ENCODE results near the gene SBF1.
A peak's percentile ranks its signal among the peaks of the same experiment; 100 is the strongest.

Gene SBF1

DNA sequence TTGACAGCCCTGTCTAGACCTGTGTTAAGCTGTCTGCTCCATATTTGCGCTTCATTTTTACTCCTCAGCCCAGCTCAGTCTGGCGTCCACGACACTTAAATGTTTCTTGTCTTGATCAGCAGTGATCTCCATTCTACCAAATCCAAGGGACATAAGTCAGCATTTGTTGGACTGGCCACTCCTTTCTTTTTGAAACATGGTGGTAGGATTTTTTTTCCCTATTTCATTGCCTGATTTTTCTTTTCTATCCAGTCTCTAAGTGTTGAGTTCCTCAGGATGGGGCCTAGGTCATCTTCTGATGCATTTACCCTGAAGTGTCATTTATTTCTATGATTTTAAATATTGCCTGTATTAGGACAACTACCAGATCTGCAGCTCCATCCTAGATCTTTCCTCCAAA lies 34.1 kb upstream of the SBF1 start:
- Histone ChIP-seq H3K27ac (peak overlapping the region; percentile 90; the same call in 1 of the 2 replicates), H3K36me3 (ENCODE audit: insufficient read depth, low read length) (peaks cover 21% of the 10 kb centered on the region; the same call in 1 of the 2 replicates), H3K9ac (ENCODE audit: insufficient read length) (peak overlapping the region; percentile 93), H3K9me3 (ENCODE audit: low read depth, low read length) (no peaks in the 10 kb centered on the region), H3K4me3 (peak overlapping the region; percentile 94)
- DNase-seq (ENCODE audit: low read depth, low spot score): no peak
- TF ChIP-seq POLR2AphosphoS5 (IDR thresholded peaks at IDR 0.05; ENCODE audit: borderline replicate concordance, low read depth, low read length) (no peak), EZH2 (IDR thresholded peaks at IDR 0.05) (no peak), FOXP2 (optimal IDR thresholded peaks at IDR 0.05; ENCODE audit: control extremely low read depth, extremely low read length, insufficient read depth) (no peak)

DNA sequence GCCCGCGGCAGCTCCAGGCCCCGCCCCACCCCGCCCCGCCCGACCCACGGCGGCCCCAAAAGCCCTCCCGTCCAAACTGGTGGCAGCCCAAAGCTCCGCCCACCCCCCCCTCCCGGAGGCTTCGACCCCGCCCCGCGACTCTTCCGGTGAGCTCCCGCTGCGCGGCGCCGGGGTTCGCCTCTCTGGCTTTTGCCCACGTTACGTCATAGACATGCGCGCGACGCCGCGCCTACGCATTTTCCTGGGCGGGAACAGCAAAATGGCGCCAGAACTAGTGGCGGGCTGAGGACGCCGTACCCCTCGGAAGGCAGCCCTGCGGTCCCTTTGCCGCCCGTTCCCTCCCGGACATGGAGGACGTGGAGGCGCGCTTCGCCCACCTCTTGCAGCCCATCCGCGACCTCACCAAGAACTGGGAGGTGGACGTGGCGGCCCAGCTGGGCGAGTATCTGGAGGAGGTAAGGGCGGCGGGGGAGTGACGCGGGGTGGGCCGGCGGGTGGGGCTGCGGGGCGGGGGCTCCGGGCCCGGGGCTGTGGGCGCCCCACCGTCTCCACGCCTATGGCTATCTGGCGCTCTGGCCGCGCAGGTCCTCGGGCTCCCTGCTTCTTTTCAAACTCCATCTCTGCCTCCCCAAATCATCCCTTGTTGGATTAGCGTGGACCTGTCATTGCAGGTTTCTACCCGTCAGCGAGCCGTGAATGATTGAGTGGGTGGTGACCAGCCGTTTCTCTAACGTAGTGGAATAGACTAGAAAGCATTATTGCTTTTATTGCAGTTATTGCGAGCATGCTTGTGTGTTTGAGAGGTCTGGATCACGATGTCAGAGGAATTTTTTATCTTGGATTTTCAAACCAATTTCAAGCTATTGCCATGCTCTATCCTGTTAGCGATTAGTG lies 33.4 kb upstream of the SBF1 start, which contains the start of gene NCAPH2:
NCAPH2 (plus strand) TSS at position 234 of the 894 bp plus-strand sequence; CDS start at position 348, 114 bp downstream.
- Histone ChIP-seq H3K9ac (ENCODE audit: insufficient read length) (peak within 1 kb of the TSS; percentile 94), H3K27ac (peak within 1 kb of the TSS; percentile 90), H3K4me3 (peak within 1 kb of the TSS; percentile 98), H3K9me3 (ENCODE audit: low read depth, low read length) (no peaks in the 10 kb centered on the region), H3K36me3 (ENCODE audit: insufficient read depth, low read length) (peaks cover 21% of the 10 kb centered on the region; the same call in 1 of the 2 replicates)
- peak; percentile 93 for DNase-seq (ENCODE audit: low read depth, low spot score)
- TF ChIP-seq EZH2 (IDR thresholded peaks at IDR 0.05) (no peak), POLR2AphosphoS5 (IDR thresholded peaks at IDR 0.05; ENCODE audit: borderline replicate concordance, low read depth, low read length) (peak; percentile 89)

DNA sequence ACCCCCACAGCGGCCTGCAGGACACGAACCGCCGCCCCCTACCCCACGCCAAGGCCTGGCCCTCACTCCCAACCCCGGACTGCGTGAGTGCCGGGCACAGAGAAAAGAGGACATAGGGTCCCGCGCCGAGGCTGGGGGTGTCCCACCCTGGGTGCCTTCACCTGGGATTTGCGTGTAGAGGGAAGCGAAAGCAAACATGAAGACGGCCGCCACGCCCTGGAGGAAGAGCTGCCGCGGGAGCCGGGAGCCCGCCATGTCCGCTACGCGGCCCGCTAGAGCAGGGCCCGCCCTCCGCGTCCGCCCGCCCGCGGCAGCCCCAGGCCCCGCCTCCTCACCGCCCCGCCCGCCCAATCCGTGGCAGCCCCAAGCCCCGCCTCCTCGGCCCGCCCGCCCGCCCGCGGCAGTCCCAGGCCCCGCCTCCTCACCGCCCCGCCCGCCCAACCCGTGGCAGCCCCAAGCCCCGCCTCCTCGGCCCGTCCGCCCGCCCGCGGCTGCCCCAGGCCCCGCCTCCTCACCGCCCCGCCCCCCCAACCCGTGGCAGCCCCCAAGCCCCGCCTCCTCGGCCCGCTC lies 32.7 kb upstream of the SBF1 start, which contains the start of gene LMF2:
LMF2 (minus strand) TSS at position 282 of the 570 bp plus-strand sequence; CDS start at position 255, 27 bp downstream.
- Histone ChIP-seq H3K27ac (peak within 1 kb of the TSS; percentile 90), H3K4me3 (peak within 1 kb of the TSS; percentile 98), H3K9ac (ENCODE audit: insufficient read length) (peak within 1 kb of the TSS; percentile 94), H3K9me3 (ENCODE audit: low read depth, low read length) (no peaks in the 10 kb centered on the region), H3K36me3 (ENCODE audit: insufficient read depth, low read length) (peaks cover 16% of the 10 kb centered on the region; the same call in 1 of the 2 replicates)
- TF ChIP-seq POLR2AphosphoS5 (IDR thresholded peaks at IDR 0.05; ENCODE audit: borderline replicate concordance, low read depth, low read length) (peak; percentile 59; the same call in 1 of the 2 replicates), FOXP2 (optimal IDR thresholded peaks at IDR 0.05; ENCODE audit: control extremely low read depth, extremely low read length, insufficient read depth) (no peak)
- no peak for DNase-seq (ENCODE audit: low read depth, low spot score)

DNA sequence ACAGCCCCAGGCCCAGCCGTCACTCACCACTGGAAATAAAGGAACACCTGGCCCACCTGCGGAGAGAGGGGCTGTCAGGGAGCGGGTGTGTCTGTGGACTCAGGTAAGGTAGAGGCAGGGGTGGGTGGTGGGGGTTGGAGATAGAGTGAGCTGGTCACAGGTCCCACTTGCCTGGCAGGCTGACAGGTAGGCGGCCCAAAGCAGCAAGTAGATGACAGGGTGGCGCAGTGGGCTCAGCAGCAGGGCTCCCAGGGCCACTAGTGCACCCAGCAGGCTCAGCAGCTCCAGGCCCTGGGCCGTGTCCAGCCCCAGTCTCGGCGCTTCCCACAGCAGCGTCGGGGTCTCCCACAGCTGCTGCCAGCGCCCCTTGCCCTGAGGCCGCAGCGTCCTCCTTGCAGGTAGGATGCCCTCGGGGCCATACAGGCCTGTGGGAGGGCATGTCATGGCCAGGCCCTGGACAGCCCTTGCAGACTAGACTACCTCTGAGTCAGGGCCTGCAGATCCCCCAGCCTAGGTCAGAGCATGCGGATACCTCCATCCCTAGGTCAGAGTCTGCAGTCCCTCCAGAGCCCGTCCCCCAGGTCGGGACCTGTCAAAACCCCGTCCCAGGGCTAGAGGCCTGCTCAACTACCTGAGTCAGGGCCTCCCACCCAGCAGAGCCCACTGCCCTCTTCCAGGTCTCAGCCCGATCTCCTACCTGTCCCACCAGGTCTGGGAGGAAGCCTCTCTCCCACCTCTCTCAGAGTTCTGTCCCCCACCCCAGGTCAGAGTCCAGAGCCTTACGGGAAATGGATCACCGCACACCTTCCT lies 32.0 kb upstream of the SBF1 start:
- peak overlapping the region; percentile 54; the same call in 1 of the 2 replicates for H3K27ac ChIP-seq
- peaks cover 10% of the 10 kb centered on the region; the same call in 1 of the 2 replicates for H3K36me3 ChIP-seq (ENCODE audit: insufficient read depth, low read length)

DNA sequence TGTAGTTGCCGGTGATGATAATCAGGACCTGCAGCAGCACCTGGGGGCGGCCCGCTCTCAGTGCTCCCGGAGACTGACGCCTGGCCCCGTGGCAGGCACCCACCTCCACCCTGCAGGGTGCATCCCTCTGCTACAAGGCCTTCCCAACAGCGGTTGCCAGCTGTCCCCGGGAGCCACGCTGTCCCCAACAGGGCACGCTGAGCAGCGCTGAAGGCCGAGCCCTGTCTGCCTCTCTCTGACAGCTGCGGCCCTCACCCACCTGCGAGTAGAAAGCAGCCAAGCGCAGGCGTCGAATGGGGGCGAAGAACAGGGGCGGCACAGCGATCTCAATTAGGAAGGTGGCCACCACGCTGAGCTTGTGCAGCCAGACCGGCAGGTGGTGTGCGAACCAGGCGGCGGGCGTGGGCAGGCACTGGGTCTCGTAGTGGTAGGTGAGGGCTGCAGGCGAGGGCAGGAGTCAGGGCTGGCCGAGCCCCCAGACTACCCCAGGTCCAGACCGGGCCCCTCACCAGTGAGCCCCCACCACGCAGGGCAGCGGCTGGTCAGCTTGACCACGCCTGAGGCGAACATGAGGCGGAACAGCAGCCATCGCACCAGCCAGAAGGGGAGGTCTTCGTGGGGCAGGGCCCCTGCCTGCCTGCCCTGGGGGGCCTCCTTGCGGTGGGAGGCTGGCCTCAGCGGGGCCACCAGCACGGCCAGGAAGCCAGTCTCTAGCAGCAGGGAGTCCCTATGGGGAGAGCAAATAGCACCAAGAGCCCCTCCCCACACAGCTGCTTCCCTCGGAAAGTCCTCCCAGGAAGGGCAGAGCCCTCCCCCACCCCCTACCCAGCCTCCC lies 31.2 kb upstream of the SBF1 start:
- no peak for DNase-seq (ENCODE audit: low read depth, low spot score)
- H3K9me3 ChIP-seq (ENCODE audit: low read depth, low read length): no peaks in the 10 kb centered on the region
- peaks cover 10% of the 10 kb centered on the region; the same call in 1 of the 2 replicates for H3K36me3 ChIP-seq (ENCODE audit: insufficient read depth, low read length)
- peak overlapping the region; percentile 98 for H3K4me3 ChIP-seq
- TF ChIP-seq FOXP2 (optimal IDR thresholded peaks at IDR 0.05; ENCODE audit: control extremely low read depth, extremely low read length, insufficient read depth) (no peak), EZH2 (IDR thresholded peaks at IDR 0.05) (no peak), POLR2AphosphoS5 (IDR thresholded peaks at IDR 0.05; ENCODE audit: borderline replicate concordance, low read depth, low read length) (no peak)
- H3K9ac ChIP-seq (ENCODE audit: insufficient read length): peak overlapping the region; percentile 94
- H3K27ac ChIP-seq: no peak overlapping the region

More for the DNA sequence above, 32.0 kb upstream of the SBF1 start:
- Histone ChIP-seq H3K9ac (ENCODE audit: insufficient read length) (peak overlapping the region; percentile 94), H3K4me3 (peak overlapping the region; percentile 98), H3K9me3 (ENCODE audit: low read depth, low read length) (no peaks in the 10 kb centered on the region)
- TF ChIP-seq POLR2AphosphoS5 (IDR thresholded peaks at IDR 0.05; ENCODE audit: borderline replicate concordance, low read depth, low read length) (no peak), FOXP2 (optimal IDR thresholded peaks at IDR 0.05; ENCODE audit: control extremely low read depth, extremely low read length, insufficient read depth) (no peak), EZH2 (IDR thresholded peaks at IDR 0.05) (no peak)
- DNase-seq (ENCODE audit: low read depth, low spot score): no peak

DNA sequence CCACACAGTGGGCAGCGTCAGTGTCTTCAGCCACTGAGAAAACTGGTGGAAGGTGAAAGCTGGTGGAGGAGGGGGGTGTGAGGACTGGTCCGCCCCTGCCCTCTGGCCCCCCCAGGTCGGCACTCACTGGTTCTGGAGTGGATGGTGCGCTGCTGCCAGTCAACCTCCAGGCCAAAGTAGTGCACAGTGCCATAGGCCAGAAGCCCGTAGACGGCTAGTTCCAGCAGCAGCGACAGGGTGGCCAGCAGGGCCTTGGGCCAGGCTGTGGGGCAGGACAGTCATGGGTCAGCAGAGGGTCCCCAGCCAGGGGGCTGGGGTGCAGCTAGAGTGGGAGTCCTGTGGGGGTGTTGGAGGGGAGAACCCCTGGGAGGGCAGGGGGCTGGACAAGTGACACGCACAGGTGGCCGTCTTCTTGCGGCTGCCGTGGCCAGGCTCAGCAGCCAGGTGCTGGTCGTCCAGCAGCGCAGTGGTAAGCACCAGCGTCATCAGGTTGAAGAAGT lies 30.5 kb upstream of the SBF1 start:
- no peak for DNase-seq (ENCODE audit: low read depth, low spot score)
- Histone ChIP-seq H3K9me3 (ENCODE audit: low read depth, low read length) (no peaks in the 10 kb centered on the region), H3K4me3 (no peak overlapping the region), H3K27ac (no peak overlapping the region), H3K36me3 (ENCODE audit: insufficient read depth, low read length) (peaks cover 10% of the 10 kb centered on the region; the same call in 1 of the 2 replicates), H3K9ac (ENCODE audit: insufficient read length) (no peak overlapping the region)
- no peak for TF ChIP-seq EZH2 (IDR thresholded peaks at IDR 0.05)
- no peak for TF ChIP-seq FOXP2 (optimal IDR thresholded peaks at IDR 0.05; ENCODE audit: control extremely low read depth, extremely low read length, insufficient read depth)
- no peak for TF ChIP-seq POLR2AphosphoS5 (IDR thresholded peaks at IDR 0.05; ENCODE audit: borderline replicate concordance, low read depth, low read length)

Data from SK-N-MC (cell line).